ENCODE results near the gene MEGF8.

MEGF8 gene

DNA sequence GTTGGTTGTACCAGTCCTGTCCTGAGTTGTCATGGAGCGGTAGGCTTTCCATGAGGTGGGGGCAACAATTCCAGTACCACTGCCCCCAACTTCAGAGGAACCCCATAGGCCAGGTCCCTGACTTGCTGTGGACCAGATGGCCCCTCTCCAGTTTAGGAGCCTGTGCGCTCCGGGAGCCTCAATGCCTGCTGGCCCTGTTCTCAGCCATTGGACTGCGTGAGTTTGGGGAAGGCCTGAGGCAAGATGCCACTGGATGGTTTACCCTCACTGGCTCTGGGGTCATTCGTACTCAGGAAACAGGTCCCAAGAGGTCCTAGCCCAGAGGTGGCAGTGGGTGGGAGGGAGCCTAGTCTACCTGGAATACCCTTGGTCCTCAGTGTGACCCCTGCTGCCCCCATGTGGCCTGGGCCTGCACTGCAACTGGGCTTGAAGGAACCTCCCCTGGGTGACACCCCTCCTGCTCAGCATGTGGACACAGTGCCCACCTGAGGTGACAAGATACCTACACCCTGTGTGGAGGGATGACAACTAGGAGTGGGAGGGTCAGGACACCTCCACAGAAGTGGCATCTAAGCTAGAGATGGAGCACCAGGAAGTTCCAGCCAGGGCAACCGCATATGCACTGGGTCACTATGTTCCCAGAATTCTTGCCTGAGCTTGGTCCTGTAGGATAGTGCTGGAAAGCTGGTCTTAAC is 29.5 kb upstream of the MEGF8 start:
- peak; percentile 99 for TF ChIP-seq CTCF (IDR thresholded peaks at IDR 0.05; ENCODE audit: low read depth, low read length)
- no peak overlapping the region for H3K4me3 ChIP-seq (ENCODE audit: low read depth, low read length)

DNA sequence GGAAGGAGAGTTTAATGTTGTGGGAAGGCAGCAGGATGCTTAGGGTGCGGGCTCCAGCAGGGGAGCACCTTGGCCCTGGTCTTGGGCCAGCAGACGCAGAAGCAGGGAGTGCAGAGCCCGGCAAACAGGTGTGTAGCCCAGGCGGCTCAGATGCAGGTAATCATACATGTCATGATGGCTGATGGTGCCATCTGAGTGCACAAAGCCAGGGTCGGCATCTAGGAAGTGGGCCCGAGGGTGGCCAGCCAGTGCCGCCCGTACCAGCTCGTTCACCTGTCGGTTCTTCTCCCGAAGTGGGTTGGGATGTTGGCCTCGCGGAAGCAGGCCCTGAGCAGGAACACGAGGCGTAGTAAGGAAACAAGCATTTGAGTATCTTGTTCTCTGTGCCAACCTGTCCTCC is 28.4 kb upstream of the MEGF8 start:
- no peak for TF ChIP-seq CTCF (IDR thresholded peaks at IDR 0.05; ENCODE audit: low read depth, low read length)
- H3K4me3 ChIP-seq (ENCODE audit: low read depth, low read length) = no peak overlapping the region

DNA sequence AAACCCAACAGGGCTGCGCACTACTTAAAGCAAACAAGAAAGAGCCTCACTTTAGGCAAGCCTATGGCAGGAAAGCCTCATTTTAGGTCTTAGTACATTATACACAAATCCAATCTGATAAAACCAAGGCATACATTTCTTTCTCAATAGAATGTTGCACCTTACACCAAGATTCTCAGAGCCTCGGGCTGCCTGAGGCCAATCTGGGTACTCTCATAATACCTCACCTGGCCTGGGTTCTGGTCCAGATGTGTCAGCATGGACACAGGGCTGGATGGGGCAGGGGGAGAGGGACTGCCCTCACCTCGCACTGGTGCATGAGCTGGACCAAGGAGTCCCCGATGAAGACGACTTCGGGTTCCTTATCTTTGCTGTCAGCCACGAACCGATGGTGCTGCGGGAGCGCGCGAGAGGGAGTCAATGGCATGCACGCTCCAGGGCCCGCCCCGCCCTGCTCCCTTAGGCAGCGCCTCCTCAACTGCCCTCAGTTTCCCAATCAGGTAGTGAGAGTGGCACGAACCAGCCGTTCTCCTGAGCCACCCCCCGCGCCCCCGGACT is 23.7 kb upstream of the MEGF8 start, which contains the start of gene PRR19:
Gene PRR19, plus strand, starts transcription at position 487 of the 558 bp plus-strand sequence. CDS start 7,453 bp downstream, outside the sequence.
- no peak for TF ChIP-seq CTCF (IDR thresholded peaks at IDR 0.05; ENCODE audit: low read depth, low read length)

DNA sequence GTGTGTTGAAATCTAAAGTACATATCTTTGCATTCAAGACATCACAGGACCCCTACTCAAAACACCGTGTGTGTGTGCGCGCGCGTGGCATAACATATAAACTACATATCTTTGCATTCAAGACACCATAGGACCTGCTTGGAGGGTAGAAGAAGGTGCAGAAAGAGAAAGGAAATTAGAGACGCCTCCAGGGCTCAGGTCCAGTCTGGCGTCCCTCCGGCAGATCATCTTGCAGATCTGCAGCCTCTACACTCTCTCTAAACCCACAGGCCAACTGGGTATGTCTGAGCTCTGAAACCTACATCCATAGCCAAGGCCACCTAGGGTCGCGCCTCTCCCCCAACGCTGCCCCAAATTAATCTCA is 22.4 kb upstream of the MEGF8 start:
- TF ChIP-seq CTCF (IDR thresholded peaks at IDR 0.05; ENCODE audit: low read depth, low read length) = no peak
- peak overlapping the region; percentile 73 for H3K4me3 ChIP-seq (ENCODE audit: low read depth, low read length)

More for the DNA sequence above, 23.7 kb upstream of the MEGF8 start, which contains the start of gene PRR19:
- peak within 1 kb of the TSS; percentile 73 for H3K4me3 ChIP-seq (ENCODE audit: low read depth, low read length)

DNA sequence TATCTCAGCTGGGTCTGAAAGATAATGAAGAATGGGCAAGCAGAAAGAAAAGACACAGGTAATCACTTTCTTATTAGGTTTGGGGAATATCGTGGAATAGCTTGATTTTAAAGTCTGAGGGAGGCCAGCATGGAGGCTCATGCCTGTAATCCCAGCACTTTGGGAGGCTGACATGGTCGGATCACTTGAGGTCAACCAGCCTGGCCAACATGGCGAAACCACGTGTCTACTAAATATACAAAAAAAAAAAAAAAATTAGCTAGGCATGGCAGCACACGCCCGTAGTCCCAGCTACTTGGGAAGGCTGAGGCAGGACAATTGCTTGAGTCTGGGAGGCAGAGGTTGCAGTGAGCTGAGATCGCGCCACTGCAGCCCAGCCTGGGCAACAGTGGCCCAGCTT is 21.6 kb upstream of the MEGF8 start:
- no peak for TF ChIP-seq CTCF (IDR thresholded peaks at IDR 0.05; ENCODE audit: low read depth, low read length)
- H3K4me3 ChIP-seq (ENCODE audit: low read depth, low read length) = no peak overlapping the region

- TF ChIP-seq CTCF (IDR thresholded peaks at IDR 0.05; ENCODE audit: low read depth, low read length) = no peak
Observed at GRCh38 chr19:42306646-42307045, 18.8 kb upstream of the MEGF8 start.

DNA sequence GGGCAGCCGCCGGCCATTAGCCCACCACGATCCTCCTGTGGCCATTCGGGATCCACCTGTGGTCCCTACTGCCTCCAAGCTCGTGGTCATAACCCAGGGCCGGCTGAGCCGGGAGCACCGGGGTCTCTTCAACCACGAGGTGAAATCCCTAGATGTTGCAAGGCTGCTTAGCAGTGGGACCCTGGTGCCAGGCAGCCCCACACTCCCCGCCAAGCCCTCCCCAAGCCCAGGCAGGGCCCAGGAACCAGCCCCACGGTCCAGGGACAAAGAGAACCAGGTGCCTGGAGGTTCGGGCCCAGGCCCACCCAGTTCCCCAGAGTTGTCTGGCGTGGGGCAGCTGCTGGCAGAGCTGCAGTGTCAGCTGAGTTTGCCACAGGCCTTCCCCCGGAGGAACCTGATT is 15.7 kb upstream of the MEGF8 start:
- TF ChIP-seq CTCF (IDR thresholded peaks at IDR 0.05; ENCODE audit: low read depth, low read length) = no peak
- no peak overlapping the region for H3K4me3 ChIP-seq (ENCODE audit: low read depth, low read length)

More at GRCh38 chr19:42306646-42307045, 18.8 kb upstream of the MEGF8 start:
- no peak overlapping the region for H3K4me3 ChIP-seq (ENCODE audit: low read depth, low read length)
